ENCODE results near the gene DNAJC3.

DNAJC3 gene

GRCh38 chr13:95841894-95842293, 165.0 kb downstream of the DNAJC3 start:
- no peak for DNase-seq (ENCODE audit: low read depth in 2 of 2)

- DNase-seq (ENCODE audit: low read depth in 2 of 2), result no peak
Observed at GRCh38 chr13:95842898-95843297, 166.0 kb downstream of the DNAJC3 start.
